GM18868 (cell line): ENCODE results near the gene KLHL29.

ENCODE experiments used
- ATAC-seq: cut with Tn5 transposase; IDR thresholded peaks from one replicate; pipeline ENCODE4 v1.9.1; 2021; ENCODE audit warnings: mild to moderate bottlenecking, moderate library complexity; ENCODE audit not compliant: unreplicated experiment

The KLHL29 gene

DNA sequence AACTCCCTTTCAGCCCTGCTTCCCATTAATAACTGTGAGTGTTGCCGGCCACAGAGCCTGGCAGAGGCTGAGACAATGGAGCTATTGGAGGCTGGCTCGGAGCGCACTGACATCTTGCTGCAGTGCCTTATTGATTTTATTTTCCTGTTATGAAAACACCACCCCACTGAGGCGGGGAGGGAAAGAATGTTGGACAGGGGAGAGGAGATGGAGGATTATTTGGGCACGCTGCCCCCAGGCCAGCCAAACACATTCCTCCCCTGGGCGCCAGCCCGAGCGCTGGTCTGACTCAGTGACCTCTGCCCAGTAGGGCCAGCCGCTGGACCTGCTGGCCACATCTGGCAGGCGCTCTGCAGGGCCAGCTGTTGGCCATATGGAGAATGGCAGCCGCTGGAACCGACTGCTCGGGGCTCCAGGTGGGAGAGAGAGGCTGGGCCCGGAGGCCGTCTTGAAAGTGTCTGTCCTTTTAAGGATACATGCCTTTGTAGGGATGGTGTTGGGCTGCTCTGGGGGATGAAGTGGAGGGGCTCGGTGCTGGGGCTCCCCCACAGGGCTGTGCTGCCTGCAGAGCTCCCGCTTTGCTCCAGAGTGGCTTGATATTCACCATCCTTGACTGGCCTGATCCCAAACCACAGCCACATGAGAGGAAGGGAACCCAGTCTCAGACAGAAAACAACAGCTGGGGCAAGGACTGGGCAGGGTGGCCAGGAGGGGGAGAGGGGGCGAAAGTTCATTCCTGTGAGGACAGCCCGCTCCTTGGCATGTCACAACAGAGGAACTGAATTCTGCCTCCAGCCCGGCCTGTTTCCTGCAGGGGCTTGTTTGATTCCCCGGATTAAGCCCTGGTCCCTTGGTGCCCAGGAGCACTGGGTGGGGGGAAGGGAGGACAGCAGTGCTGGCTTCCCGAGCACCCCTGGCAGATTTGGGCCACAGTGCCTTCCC, 179.0 kb downstream of the KLHL29 start:
- no peak for ATAC-seq

DNA sequence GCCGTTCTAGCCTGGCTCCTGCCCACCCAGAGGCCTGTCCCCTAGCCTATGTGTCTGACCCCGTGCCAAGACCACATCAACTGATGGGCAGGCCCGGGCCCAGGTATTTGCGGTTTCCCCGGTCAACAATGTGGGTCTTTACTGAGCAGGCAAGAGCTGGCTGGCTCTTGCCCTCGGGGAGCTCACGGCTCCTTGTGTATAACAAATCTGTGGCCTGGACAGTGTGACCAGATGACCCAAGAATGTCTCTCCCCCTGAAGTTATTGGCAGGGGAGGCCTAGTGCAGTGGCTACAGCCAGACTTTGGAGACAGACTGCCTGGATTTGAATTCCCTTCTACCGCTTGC, 179.6 kb downstream of the KLHL29 start:
- ATAC-seq: no peak

DNA sequence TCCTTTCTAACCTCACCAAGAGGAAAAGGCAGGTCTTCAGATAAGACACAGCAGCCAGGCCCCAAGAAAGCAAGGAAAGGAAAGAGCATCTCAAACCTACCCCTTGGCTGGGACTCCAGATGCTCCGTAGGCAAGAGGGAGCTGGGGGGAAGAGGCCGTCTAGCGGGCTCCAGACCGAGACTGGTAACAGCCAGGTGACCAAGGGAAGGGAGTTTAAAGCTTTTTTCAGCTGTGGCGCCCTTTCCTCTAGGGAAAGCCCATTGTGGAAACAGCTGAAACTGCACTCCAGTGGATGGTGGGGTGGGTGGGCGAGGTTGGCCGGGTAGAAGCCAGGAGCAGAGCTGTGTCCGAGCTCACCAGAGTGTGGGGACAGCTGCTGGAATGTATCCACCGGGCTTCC, 180.4 kb downstream of the KLHL29 start:
- no peak for ATAC-seq

DNA sequence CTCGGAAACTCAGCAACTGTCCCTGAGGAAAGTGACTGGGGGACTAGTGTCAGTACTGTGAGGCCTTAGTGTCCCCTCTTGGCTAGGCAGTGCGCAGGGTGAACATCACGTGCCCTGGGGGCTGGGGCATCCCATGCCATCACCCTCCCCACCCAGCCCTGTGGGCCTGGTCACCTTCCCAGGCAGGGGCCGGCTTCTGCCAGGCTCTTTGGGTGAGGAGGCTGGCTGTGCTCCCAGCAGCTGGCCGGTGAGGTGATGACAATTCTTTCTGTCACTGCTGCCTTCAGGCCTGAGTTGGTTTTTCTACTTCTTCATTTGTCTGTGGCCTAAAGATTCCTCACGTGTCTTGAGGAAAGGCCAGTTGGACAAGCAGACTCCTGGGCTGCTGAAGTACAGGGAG, 180.8 kb downstream of the KLHL29 start:
- no peak for ATAC-seq

DNA sequence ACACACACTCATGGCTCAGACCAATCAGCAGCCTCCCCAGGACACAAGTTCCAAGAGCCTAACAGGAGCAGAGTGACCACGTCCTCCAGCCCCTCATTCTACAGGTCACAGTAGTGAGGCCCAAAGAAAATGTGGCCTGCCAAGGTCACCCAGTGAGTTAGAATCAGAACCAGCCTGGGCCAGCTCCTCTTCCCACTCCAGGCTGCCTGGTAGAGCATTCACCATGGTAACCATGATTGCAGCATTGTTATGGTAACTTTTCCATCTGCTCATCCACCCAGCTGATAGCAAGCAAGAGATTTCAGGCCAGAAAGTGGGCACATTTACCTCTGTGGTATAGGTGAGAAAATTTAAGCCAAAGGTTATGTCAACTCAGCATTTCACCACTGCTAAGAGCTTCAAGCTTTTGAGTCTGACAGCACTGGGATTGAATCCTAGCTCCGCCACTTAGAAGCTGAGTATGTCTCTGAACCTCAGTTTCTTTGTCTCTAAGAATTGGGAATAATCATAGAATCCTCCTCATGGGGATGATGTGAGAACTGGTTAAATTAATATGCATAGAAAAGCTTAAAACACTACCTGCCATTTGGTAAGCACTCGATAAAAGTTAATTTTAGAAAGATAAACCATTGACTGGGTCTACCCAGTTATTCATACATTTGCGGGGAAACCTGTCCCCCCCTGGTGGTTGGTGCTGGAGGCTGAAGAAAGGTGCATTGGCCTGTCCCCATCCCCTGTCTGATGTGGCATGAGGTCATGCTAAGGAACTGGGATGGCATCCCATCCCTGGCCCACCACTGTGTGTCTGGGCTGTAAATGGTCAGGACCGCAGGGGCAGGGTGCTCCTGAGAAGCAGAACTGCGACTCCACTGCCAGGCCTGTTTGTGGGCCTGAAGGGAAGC, 181.5 kb downstream of the KLHL29 start:
- ATAC-seq: no peak

DNA sequence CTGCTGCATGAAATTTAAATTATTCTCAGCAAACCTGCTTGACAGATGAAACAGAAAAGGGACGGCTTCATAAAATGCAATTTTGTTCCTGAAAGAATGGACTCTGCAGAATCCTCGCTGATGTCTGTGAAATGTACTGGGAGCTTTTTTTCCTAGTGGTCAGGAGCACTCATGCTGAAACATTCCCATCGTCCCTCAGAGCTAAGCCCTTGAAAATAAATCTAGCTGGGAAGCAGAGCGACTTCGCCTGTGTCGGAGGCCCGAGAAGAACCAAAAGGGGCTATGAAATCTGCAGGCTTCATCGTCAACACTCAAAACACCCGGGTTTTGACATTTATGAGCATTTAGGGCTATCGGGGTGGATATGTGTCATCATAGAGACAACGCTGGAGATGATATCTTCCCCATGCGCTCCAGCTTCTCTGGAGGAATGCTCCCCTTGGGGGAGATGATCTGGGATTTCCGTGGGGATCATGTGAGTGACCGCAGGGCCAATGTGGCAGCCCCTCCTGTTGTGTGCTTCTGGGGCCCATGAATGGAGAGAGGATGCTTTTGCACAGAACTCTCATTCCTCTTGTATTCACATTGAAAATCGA, 182.3 kb downstream of the KLHL29 start:
- no peak for ATAC-seq

DNA sequence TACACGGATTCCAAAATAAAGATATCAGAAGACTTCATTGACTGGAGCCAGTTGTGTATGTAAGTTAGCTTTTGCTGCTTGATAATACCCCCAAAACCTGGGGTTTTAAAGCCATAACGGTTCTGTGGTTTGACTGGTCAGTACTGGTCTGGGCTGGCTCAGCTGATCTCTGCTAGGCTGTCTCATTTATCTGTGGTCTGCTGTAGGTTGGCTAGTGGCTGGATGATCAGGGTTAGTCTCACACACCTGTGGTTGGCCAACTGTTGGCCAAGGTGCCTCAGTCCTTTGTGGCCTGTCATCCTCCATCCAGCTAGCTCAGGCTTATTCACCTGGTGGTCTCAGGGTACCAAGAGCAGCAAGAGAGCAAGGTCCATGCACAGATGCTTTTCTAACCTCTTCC, 183.2 kb downstream of the KLHL29 start:
- no peak for ATAC-seq

DNA sequence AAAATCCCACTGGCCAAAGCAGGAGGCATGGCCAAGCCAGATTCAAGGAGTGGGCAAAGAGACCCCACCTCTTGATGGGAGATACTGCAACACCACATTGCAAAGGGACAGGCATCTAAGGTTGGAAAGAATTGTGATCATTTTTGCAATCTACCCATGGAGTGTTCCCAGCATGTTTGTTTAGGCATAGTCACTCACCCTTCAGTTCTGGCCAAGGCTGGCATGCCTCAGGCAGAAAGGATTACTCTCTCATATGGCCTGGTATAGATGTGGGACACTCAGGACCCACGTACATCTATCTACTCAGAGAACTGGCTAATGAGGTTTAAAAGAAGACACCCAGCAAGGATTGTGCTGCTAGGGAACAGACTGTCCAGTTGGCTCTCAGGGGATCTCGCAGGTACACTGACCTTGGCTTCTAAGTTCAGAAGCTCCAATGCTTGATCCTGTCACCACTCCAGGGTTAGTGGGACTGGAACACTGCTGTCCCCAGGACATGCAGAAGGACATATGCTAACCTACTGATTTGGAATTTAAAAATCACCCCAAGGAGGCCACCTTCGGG, 183.7 kb downstream of the KLHL29 start:
- no peak for ATAC-seq

DNA sequence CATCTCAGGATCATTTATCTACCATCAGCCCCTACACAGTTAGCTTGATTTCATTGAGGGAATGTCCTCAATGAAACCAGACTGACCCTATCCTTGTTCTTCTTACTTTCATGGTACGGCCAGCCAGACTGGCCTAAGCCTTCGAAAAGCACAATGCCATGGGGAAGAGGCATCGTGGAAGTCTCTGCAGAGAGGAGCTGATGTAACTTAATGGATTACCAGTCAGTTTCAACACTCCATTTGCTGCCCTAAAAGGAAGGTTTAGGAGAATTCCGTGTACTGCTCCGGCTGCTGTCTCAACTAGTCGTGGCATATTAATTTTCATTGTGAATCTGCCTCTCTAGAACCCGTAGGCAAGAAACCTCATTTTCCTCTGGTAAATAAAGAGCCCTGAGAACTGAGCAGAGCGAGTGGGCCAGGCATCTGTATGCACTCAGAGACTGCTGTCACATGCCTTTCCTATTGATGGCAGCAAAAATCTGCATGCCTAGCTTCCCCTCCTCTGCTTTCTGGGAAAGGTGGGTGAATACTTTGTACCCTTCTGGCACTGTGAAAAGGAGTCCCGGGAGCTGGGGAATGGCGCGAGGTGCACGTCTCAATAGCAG, 184.9 kb downstream of the KLHL29 start:
- no peak for ATAC-seq

DNA sequence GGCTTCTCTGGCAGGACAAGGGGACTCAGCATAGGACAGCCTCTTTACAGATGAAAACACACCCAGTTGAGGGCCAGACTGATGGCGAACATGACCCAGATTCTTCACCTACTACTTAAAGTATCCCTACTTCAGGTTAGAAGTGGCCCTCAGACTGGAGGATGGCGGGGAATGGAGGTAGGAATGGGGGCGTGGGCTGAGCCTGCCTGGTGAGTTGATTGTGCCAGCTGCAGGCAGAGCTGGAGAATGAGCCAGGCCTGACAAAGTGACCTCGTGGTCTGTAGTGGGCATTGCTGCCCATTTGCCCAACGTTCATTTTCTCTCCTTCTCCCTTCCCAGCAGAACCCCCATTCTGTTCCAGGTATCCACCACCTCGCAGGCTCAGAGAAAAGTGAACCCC, 186.1 kb downstream of the KLHL29 start:
- no peak for ATAC-seq

DNA sequence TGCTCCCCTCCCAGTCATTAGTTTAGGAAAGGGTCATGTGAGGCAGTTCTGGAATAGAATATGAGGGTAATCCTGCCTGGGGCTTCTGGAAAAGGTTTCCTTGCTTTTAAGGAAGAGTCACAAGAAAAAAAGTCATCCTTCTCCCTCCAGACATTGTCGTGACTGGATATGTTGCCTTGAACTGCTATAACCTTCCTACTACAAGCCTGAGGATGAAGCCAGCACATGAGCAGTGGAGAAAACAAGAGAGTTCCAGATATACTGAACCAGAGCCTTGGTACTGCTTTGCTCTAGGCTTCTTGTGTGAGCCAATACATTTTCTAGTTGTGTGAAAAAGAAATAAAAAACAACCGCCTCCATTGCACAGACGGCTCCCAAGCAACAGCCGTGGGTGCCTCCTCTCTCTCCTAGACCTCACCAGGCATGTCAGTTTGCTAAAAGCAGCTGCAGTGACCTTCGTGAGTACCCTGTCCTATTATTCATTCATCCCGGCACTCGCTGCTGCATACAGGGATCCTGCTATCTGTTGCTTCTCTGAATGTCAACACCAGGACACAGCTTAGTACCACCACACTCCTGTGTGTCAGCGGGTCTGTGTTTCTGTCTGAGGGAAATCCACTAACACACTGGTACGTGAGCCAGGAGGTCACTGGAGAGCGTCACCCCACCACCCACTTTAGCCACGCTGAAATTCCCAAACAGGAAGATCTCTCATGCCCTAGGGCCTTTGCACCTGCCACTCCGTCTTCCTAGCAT, 186.7 kb downstream of the KLHL29 start:
- ATAC-seq: no peak

DNA sequence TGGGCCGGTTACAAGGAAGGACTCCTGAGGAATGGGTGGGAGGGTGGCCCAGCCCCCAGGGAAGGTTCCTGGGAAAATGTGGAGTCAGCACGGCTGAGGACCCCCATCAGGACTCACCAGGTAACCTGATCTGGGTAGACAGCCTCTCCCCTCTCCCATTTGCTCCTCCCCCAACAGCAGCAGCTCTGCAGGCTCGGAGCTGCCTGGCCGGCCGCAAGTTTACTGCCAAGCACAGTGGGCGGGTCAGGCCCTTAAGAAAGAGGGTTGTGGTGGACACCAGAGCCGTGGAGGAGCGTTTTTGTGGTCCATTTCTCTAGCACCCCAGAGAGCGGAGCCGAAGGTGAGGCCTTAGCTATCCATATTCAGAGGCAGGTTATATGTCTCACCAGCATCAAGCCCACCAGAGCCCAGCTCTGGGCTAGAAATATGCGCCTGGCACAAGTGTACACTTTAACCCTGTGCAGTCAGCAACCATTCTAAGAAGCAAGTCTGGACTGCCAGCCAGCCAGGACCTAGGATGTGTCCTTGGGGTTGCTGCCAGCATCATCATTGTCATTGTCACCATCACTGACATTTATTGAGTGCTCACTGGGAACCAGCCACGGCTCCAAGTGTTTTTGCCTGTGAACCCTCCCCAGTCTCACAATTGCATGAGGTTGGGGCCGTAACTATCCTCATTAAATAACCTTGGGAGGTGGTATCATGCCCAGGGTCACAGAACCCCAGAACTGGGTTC, 190.1 kb downstream of the KLHL29 start:
- no peak for ATAC-seq

DNA sequence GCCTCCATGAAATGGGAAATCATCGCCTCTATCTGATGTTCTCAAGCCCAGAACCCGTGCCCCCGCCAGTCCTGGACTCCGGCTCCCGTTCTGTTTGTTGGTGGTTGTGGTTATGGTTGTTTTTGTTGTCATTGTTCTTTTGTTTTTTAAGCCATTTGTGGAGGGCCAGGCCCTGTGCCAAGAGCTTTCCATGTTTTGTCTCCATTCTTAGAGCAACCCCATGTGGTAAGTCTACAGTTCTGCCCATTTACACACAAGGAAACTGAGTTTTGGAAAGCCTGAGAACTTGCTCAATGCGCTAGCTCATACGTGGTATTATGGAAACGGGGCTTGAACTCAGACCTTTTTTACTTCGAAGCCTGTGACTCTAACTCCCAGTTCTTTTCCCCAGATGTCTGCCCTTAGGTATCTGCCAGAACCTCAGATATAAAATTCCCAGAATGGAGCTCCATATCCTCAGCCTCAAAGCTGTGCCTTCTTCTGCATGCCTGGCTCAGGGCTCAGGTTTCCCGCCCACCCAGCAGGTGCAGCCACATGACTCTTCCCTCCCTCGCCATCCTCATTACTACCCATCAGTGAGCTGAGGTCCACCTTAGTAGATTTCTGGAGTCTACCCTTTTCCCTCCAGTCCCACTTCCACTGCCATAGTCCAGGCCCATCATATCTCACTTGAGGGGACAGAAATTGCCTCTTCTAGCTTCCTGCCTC, 194.1 kb downstream of the KLHL29 start:
- no peak for ATAC-seq

DNA sequence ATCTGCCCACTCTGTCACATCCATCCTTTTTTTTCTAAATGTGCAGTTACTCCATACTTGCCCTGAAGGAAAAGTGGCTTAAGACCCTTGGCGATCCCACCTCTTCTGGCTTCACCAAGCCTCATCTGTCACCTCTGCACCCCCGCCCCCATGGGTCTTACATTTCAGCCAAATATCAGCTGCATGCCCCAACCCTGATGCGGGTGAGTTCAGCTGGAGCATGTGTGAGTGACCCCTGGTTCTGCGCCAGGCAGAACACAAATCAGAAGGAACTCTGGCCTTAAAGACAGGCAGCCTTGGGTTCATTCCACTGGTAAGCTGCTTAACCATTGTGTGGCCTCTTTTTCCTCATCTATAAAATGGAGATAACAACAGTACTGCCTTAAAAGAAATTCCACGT, 194.7 kb downstream of the KLHL29 start:
- ATAC-seq: no peak

DNA sequence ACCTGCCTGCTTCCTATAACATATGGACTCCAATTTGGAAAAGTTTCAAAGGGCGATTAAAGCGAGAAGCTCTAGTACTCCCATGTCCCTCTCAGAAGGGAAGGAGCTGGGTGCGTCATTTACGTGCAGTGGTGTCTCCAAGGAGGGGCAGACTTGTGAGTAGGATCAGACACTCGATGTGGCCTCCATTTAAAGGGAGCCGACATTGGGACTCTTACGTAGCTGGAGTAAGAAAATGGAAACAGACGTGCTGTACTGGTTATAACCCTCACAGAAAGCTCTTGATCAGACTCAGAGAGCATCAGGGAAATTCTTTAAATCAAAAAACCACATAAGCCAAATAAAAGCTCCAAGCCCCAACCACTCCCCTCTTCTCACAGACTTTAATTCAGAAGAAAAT, 198.5 kb downstream of the KLHL29 start:
- no peak for ATAC-seq

DNA sequence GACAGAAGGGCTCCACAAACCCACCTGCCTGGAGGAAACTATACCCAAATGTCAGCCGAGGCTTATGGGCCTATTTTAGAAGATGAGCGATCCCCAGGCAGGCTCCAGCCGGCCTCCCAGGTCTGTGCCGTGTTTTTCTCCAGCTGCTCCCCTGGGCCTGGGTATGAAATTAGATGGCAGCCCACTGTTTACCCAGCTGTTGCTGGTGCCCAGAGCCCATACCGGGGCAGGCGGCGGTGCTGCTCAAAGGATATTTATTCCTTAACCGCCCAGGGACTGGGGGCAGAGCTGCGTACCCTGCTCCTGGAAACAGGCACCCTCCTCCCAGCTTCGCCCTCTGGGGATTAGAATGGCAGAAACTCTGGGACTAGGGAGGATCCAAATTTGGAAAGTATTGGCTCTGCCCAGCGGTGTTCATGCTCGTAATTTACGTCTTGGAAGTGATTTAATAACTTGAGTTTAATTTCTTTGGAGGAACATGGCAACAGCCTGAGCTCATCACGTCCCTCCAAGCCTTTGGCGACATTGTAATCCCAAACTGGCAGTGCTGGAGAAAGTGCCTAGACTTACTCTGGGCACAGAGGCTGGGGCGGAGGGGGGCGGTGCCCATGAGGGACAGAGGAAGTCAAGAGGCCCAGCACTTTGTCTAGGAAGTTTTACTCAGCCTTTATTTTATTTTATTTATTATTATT, 199.2 kb downstream of the KLHL29 start:
- ATAC-seq: no peak

DNA sequence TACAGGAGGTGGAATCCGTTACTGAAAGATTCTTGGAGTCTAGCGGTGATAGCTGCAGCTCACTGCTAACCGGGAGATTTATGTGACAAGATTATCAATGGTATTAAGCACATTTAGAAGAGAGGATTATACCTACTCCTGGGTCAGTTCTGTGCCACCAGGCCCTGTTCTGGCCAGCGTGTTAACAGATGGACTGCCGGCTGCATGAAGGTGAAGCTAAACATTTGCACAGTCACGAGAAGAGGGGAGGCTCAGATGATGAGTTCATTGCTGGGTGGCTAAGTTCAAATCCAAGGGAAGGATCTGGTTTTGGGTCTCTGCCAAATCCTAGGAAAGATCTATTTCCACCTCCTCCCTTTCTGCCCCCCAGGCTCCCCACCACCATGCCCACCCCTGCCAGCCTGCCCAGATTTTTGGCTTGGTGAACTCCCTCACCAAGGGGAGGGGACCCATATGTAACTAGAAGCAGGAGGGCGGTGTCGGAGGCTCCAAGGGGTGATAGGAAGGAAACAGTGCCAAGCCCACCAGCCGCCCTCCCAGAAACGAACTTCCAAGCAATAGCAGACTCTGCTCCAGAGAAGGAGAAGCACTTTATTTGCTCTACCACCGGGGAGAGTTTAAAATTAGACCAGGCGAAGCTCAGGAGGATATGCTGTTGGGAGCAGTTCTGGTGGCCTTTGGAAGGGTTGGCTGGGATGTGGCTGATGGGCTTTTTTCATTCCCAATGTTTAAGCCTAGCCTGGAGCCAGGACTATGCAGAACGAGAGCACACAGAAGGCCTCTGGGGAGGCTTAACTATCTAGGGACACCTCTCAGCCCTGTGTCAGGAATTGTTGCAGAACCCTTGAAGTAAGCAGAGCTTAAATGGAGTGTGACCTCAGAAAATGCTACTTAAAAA, 200.5 kb downstream of the KLHL29 start:
- no peak for ATAC-seq
